HCT116 (cell line): ENCODE measurements around the gene GRPR. TPM values are rescaled to one million over a fixed set of nuclear protein-coding genes. Genes with fewer than 3 reads are reported as not detected.

Experiments used
- ATAC-seq: fragments of 200-7000 bp; cut with Tn5 transposase; 2 replicates; pipeline ENCODE4 v1.9.1; 2020; ENCODE audit warnings: mild to moderate bottlenecking, moderate library complexity
- BruUV-seq: library from RNA; stranded (reverse); fragments of 400-500 nt; replicated peaks from 2 replicates; lab custom pipeline; 2021; lab: Mats Ljungman, UMichigan
- CTCF ChIA-PET: fragments of 300-600 bp; sonication (Branson Sonifier 250); formaldehyde crosslinking; loops from one replicate; lab custom pipeline; 2021; ENCODE audit warnings: antibody characterized with exemption; lab: Charles Lee
- POLR2A ChIA-PET: fragments of 300-600, 350-600 bp; sonication (Branson Sonifier 250); formaldehyde crosslinking; loops from one replicate; lab custom pipeline; 2021; ENCODE audit warnings: antibody characterized with exemption; lab: Charles Lee
- RAD21 ChIA-PET, 2 experiments: fragments of 300-600 bp; sonication (Branson Sonifier 250); formaldehyde crosslinking; loops; one replicate each; lab custom pipeline; 2023; ENCODE audit warnings: low total read pairs in 2 of 2; ENCODE audit not compliant: uncharacterized antibody in 2 of 2, unreplicated experiment in 2 of 2, low non-redundant PET in 1 of 2; lab: Charles Lee
- DNase-seq: peaks from one replicate; pipeline ENCODE4 v3.0.0-alpha.2; 2010; ENCODE audit warnings: low read depth, low spot score
- H2AFZ ChIP-seq: fragments of 200-600 bp; shearing (Covaris generic), sonication (generic); 2 replicates; pipeline ENCODE4 v1.6.1; 2017; ENCODE audit warnings: low read depth, mixed run types, mixed read lengths, antibody characterized with exemption, low read length; ENCODE audit not compliant: poor library complexity, severe bottlenecking
- H3K27ac ChIP-seq: 2 replicates; pipeline ENCODE4 v1.5.1; 2012; ENCODE audit warnings: low read depth, low read length
- H3K27me3 ChIP-seq: fragments of 200-600 bp; sonication (generic); 2 replicates; pipeline ENCODE4 v1.6.1; 2016; ENCODE audit warnings: mixed run types, low read length, mixed read lengths; ENCODE audit not compliant: insufficient read depth
- H3K36me3 ChIP-seq, 2 experiments: fragments of 200-500 bp in 1 of 2; fragments of 200-600 bp in 1 of 2; sonication (Bioruptor generic) in 1 of 2; sonication (generic) in 1 of 2; 2 replicates each; pipeline versions ENCODE4 v1.5.1 to v1.6.1; 2014 to 2016; ENCODE audit warnings: low read length in 2 of 2, inconsistent platforms in 1 of 2, mixed read lengths in 1 of 2, mixed run types in 1 of 2; ENCODE audit not compliant: insufficient read depth in 2 of 2, control insufficient read depth in 1 of 2
- H3K4me1 ChIP-seq, 2 experiments: fragments of 200-600 bp in 1 of 2; sonication (generic) in 1 of 2; 2 replicates each; pipeline versions ENCODE4 v1.5.1 to v1.6.1; 2012 to 2017; ENCODE audit warnings: low read length in 2 of 2, inconsistent platforms in 1 of 2, mild to moderate bottlenecking in 1 of 2, mixed read lengths in 1 of 2, mixed run types in 1 of 2, moderate library complexity in 1 of 2; ENCODE audit not compliant: insufficient read depth in 2 of 2, control insufficient read depth in 1 of 2
- H3K4me2 ChIP-seq: fragments of 200-600 bp; sonication (generic); 2 replicates; pipeline ENCODE4 v1.6.1; 2017; ENCODE audit warnings: mixed run types, low read length, mixed read lengths
- H3K4me3 ChIP-seq, 2 experiments: fragments of 200-600 bp in 1 of 2; sonication (generic) in 1 of 2; replicated peaks in 1 of 2; 2 replicates each; pipeline ENCODE4 v1.5.1; 2011 to 2016; ENCODE audit warnings: low read length in 2 of 2, control low read depth in 1 of 2, low read depth in 1 of 2, mild to moderate bottlenecking in 1 of 2, mixed read lengths in 1 of 2, mixed run types in 1 of 2
- H3K79me2 ChIP-seq: fragments of 200-600 bp; sonication (generic); 2 replicates; pipeline ENCODE4 v1.6.1; 2017; ENCODE audit warnings: mild to moderate bottlenecking, mixed run types, low read length, moderate library complexity, mixed read lengths; ENCODE audit not compliant: insufficient read depth
- H3K9ac ChIP-seq: fragments of 200-600 bp; sonication (generic); 2 replicates; pipeline ENCODE4 v1.6.1; 2016; ENCODE audit warnings: low read length, mixed read lengths
- H3K9me2 ChIP-seq: fragments of 200-600 bp; sonication (generic), shearing (Covaris generic); 2 replicates; pipeline ENCODE4 v1.6.1; 2017; ENCODE audit warnings: mixed run types, mild to moderate bottlenecking, moderate library complexity; ENCODE audit not compliant: insufficient read depth
- H3K9me3 ChIP-seq, 2 experiments: fragments of 200-500 bp in 1 of 2; fragments of 200-600 bp in 1 of 2; sonication (Bioruptor generic) in 1 of 2; sonication (generic) in 1 of 2; 2 replicates each; pipeline ENCODE4 v1.6.1; 2014 to 2017; ENCODE audit warnings: low read length in 2 of 2, mixed read lengths in 2 of 2, inconsistent platforms in 1 of 2, low read depth in 1 of 2, mild to moderate bottlenecking in 1 of 2, mixed run types in 1 of 2, moderate library complexity in 1 of 2; ENCODE audit not compliant: control insufficient read depth in 1 of 2, insufficient read depth in 1 of 2
- H4K20me1 ChIP-seq: fragments of 200-600 bp; sonication (generic), shearing (Covaris generic); 2 replicates; pipeline ENCODE4 v1.6.1; 2017; ENCODE audit warnings: mixed run types, mild to moderate bottlenecking, moderate library complexity; ENCODE audit not compliant: insufficient read depth
- ATF3 ChIP-seq: IDR thresholded peaks from 2 replicates; pipeline ENCODE4 v1.6.1; 2012
- CBX3 ChIP-seq: IDR thresholded peaks from 2 replicates; pipeline ENCODE4 v1.6.1; 2012; ENCODE audit warnings: low read depth
- CTCF ChIP-seq, 3 experiments: fragments of 200-600 bp in 1 of 3; sonication (generic) in 1 of 3; IDR thresholded peaks in 2 of 3; conservative IDR thresholded peaks in 1 of 3; 2 replicates each; pipeline ENCODE4 v1.5.1; 2012 to 2017; ENCODE audit warnings: low read depth in 2 of 3, low read length in 2 of 3, antibody characterized with exemption in 1 of 3, borderline replicate concordance in 1 of 3, control low read depth in 1 of 3, mild to moderate bottlenecking in 1 of 3, mixed read lengths in 1 of 3, mixed run types in 1 of 3, moderate library complexity in 1 of 3; ENCODE audit not compliant: insufficient read depth in 1 of 3
- EGR1 ChIP-seq: IDR thresholded peaks from 2 replicates; pipeline ENCODE4 v1.6.1; 2012; ENCODE audit warnings: low read depth
- ELF1 ChIP-seq: IDR thresholded peaks from 2 replicates; pipeline ENCODE4 v1.6.1; 2012; ENCODE audit warnings: low read depth, borderline replicate concordance
- EZH2 ChIP-seq: fragments of 200-600 bp; sonication (generic); IDR thresholded peaks from 2 replicates; pipeline ENCODE4 v1.6.1; 2017; ENCODE audit warnings: antibody characterized with exemption, mixed run types
- EZH2phosphoT487 ChIP-seq: fragments of 200-600 bp; IDR thresholded peaks from 2 replicates; pipeline ENCODE4 v1.6.1; 2018; ENCODE audit warnings: antibody characterized with exemption, borderline replicate concordance
- FOSL1 ChIP-seq: IDR thresholded peaks from 2 replicates; pipeline ENCODE4 v1.6.1; 2012; ENCODE audit warnings: low read depth
- JUND ChIP-seq: IDR thresholded peaks from 2 replicates; pipeline ENCODE4 v1.6.1; 2012
- POLR2A ChIP-seq: IDR thresholded peaks from 2 replicates; pipeline ENCODE4 v1.7.0; 2011; ENCODE audit warnings: borderline replicate concordance; ENCODE audit not compliant: insufficient read depth, insufficient read length; ENCODE audit errors: extremely low read depth
- POLR2AphosphoS5 ChIP-seq: IDR thresholded peaks from 2 replicates; pipeline ENCODE4 v1.6.1; 2011; ENCODE audit warnings: mild to moderate bottlenecking, low read depth, low read length, moderate library complexity
- RAD21 ChIP-seq: IDR thresholded peaks from 2 replicates; pipeline ENCODE4 v1.6.1; 2012; ENCODE audit warnings: low read depth, mild to moderate bottlenecking
- REST ChIP-seq: IDR thresholded peaks from 2 replicates; pipeline ENCODE4 v1.6.1; 2012; ENCODE audit warnings: low read depth
- SP1 ChIP-seq: IDR thresholded peaks from 2 replicates; pipeline ENCODE4 v1.6.1; 2012; ENCODE audit warnings: low read depth
- SRF ChIP-seq: IDR thresholded peaks from 2 replicates; pipeline ENCODE4 v1.6.1; 2012; ENCODE audit warnings: low read depth
- TCF7L2 ChIP-seq: IDR thresholded peaks from 2 replicates; pipeline ENCODE4 v1.7.0; 2011; ENCODE audit warnings: borderline replicate concordance, inconsistent platforms; ENCODE audit not compliant: insufficient read depth, insufficient read length; ENCODE audit errors: extremely low read depth
- YY1 ChIP-seq: IDR thresholded peaks from 2 replicates; pipeline ENCODE4 v1.6.1; 2011; ENCODE audit warnings: low read length, low read depth, moderate library complexity, mild to moderate bottlenecking; ENCODE audit not compliant: insufficient replicate concordance; ENCODE audit errors: extremely low read depth
- ZBTB33 ChIP-seq: IDR thresholded peaks from 2 replicates; pipeline ENCODE4 v1.6.1; 2011; ENCODE audit warnings: mild to moderate bottlenecking, low read length, moderate library complexity; ENCODE audit not compliant: insufficient replicate concordance; ENCODE audit errors: extremely low read depth
- ZFX ChIP-seq: fragments of 450-650 bp; IDR thresholded peaks from 2 replicates; pipeline ENCODE4 v1.6.1; 2017
- ZNF274 ChIP-seq: fragments of 200-500 bp; sonication (Bioruptor generic); IDR thresholded peaks from 2 replicates; pipeline ENCODE4 v1.6.1; 2014; ENCODE audit warnings: mild to moderate bottlenecking, low read depth, low read length, inconsistent platforms
- intact Hi-C: fragments of 100-400 bp; cut with micrococcal nuclease; formaldehyde crosslinking; loops from 2 replicates; pipeline ENCODE4 v1.10.0; 2022
- total RNA-seq: library from RNA; stranded (reverse); gene quantifications from one replicate; pipeline ENCODE4 v1.2.1, GENCODE V29; 2021; ENCODE audit not compliant: unreplicated experiment

Gene GRPR
- total RNA-seq, 1 experiment from 2014 or later, result 0.15 TPM

- DNase-seq (no peak), ATAC-seq (no peak)
- ChIA-PET POLR2A (no interaction called here), CTCF (no interaction called here), RAD21 (no interaction called here)
- Histone ChIP-seq H3K9me3 (no peaks in the 10 kb centered on the region), H3K79me2 (no peaks in the 10 kb centered on the region), H4K20me1 (no peaks in the 10 kb centered on the region), H2AFZ (no peak overlapping the region), H3K27me3 (no peaks in the 10 kb centered on the region), H3K9me2 (no peaks in the 10 kb centered on the region), H3K36me3 (peaks cover 0 to 19% of the 10 kb centered on the region in 2 experiments; a peak in 1 of 4 replicates), H3K4me3 (no peak overlapping the region), H3K4me2 (no peak overlapping the region), H3K4me1 (peaks cover 16 to 25% of the 10 kb centered on the region in 2 experiments), H3K9ac (no peak overlapping the region), H3K27ac (no peak overlapping the region)
- intact Hi-C loops, result no loop called here
- no TSS peak for BruUV-seq
- TF ChIP-seq ZNF274 (no peak), ZBTB33 (no peak), FOSL1 (no peak), YY1 (no peak), REST (no peak), EZH2 (no peak), CTCF (IDR thresholded peaks at IDR 0.05 in 2 of 3, conservative IDR thresholded peaks at IDR 0.05 in 1 of 3; ENCODE audit: borderline replicate concordance in 1 of 3, insufficient read depth in 1 of 3, low read depth in 2 of 3, low read length in 2 of 3) (no peak), RAD21 (no peak), ELF1 (no peak), SP1 (no peak), CBX3 (no peak), TCF7L2 (no peak), JUND (no peak), POLR2A (no peak), ATF3 (no peak), ZFX (no peak), EGR1 (no peak), POLR2AphosphoS5 (no peak), EZH2phosphoT487 (no peak), SRF (no peak)
Observed at GRCh38 chrX:16156692-16157331, 33.4 kb downstream of the GRPR start.
